Muscle layer of colon (tissue), 2 donors: ENCODE results near the gene PADI3.

Experiments
- H3K27ac ChIP-seq: one replicate; pipeline ENCODE4 v1.7.0; 2013; ENCODE audit warnings: low read depth, mild to moderate bottlenecking, low read length, moderate library complexity
- H3K27me3 ChIP-seq, 2 donors: one replicate each; pipeline ENCODE4 v1.7.0; 2013; ENCODE audit warnings: low read length in 2 of 2, mild to moderate bottlenecking in 2 of 2; ENCODE audit not compliant: insufficient read depth in 2 of 2, control insufficient read depth in 1 of 2
- H3K36me3 ChIP-seq: one replicate; pipeline ENCODE4 v1.7.0; 2013; ENCODE audit warnings: mild to moderate bottlenecking, low read length; ENCODE audit not compliant: insufficient read depth
- H3K4me1 ChIP-seq: one replicate; pipeline ENCODE4 v1.7.0; 2013; ENCODE audit warnings: mild to moderate bottlenecking, low read length; ENCODE audit not compliant: insufficient read depth
- H3K4me3 ChIP-seq, 2 donors: one replicate each; pipeline ENCODE4 v1.7.0; 2013; ENCODE audit warnings: low read length in 2 of 2, low read depth in 1 of 2, mild to moderate bottlenecking in 1 of 2, moderate library complexity in 1 of 2
- H3K9ac ChIP-seq: one replicate; pipeline ENCODE4 v1.7.0; 2013; ENCODE audit warnings: low read length
- H3K9me3 ChIP-seq: one replicate; pipeline ENCODE4 v1.7.0; 2013; ENCODE audit warnings: mild to moderate bottlenecking, low read length
- donor health status: abdominal sarcoma.
- donor health status: Adenocarcinoma of cecum.

PADI3 gene, protein sequence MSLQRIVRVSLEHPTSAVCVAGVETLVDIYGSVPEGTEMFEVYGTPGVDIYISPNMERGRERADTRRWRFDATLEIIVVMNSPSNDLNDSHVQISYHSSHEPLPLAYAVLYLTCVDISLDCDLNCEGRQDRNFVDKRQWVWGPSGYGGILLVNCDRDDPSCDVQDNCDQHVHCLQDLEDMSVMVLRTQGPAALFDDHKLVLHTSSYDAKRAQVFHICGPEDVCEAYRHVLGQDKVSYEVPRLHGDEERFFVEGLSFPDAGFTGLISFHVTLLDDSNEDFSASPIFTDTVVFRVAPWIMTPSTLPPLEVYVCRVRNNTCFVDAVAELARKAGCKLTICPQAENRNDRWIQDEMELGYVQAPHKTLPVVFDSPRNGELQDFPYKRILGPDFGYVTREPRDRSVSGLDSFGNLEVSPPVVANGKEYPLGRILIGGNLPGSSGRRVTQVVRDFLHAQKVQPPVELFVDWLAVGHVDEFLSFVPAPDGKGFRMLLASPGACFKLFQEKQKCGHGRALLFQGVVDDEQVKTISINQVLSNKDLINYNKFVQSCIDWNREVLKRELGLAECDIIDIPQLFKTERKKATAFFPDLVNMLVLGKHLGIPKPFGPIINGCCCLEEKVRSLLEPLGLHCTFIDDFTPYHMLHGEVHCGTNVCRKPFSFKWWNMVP

DNA sequence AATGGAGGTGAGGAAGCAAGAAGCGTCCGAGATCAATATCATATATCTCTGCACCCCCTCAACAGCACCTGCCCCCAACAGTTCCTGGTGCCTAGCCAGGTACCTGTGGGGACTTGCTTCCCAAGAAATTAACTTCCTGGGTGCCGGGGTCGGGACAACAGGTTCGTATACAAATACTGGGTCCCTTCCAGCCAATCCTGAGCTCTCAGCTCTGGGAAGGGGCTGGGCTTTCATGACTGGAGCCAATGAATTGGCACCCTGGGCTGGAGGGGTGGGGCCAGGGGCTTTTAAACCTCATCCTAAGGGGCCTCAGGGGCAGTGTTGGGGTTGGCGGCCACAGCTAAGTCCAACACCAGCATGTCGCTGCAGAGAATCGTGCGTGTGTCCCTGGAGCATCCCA, at the start of gene PADI3:
TSS of gene PADI3 (plus strand) at position 318 of the 400 bp plus-strand sequence. CDS start at position 358, 40 bp downstream.
- no peak within 1 kb of the TSS for H3K27ac ChIP-seq
- no peak within 1 kb of the TSS for H3K9ac ChIP-seq

DNA sequence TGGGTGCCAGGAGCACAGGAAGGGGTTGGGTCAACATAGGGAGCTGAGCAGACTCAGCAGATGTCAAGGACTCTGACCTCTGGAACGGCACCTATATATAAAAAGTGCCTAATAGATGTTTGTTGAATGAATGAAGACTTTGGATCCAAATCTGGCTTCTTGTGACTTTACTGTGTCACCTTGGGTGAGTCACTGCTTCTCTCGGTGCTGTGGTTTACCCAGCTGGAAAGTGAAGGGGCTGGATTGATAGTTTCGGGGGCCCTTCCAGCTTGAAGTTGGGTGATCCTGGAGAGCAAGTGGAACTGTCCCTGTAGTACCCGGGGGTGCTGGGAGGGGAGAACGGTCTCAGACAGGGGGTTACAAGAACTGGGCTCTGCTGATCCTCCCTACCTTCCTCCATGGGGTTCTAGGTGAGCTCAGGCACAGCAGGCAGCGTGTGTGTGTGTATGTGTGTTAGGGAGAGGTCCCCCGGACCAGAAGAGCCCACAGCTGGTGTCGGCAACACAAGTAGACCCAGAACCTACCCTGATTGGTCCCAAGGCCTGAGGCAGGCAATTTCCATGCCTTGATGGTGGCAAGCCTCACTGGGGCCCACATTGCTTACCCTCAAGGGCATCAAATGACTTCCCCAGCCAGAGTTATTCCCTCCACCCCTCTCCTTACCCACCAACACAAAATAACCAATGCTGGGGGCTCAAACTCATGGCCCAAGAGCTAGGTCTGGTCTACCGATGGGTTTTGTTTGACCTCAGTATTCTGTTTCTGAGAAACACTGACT, 49.4 kb upstream of the PADI3 start:
- Histone ChIP-seq H3K27me3 (no peaks in the 10 kb centered on the region), H3K9ac (no peak overlapping the region), H3K36me3 (no peaks in the 10 kb centered on the region), H3K4me1 (no peaks in the 10 kb centered on the region), H3K4me3 (no peak overlapping the region), H3K27ac (no peak overlapping the region), H3K9me3 (no peaks in the 10 kb centered on the region)

More for the DNA sequence above, at the start of gene PADI3:
- H3K9me3 ChIP-seq, result no peaks in the 10 kb centered on the region
- H3K27me3 ChIP-seq, result peaks cover 0 to 4% of the 10 kb centered on the region in 2 donors
- no peak within 1 kb of the TSS for H3K4me3 ChIP-seq
- H3K4me1 ChIP-seq, result no peaks in the 10 kb centered on the region
- no peaks in the 10 kb centered on the region for H3K36me3 ChIP-seq

DNA sequence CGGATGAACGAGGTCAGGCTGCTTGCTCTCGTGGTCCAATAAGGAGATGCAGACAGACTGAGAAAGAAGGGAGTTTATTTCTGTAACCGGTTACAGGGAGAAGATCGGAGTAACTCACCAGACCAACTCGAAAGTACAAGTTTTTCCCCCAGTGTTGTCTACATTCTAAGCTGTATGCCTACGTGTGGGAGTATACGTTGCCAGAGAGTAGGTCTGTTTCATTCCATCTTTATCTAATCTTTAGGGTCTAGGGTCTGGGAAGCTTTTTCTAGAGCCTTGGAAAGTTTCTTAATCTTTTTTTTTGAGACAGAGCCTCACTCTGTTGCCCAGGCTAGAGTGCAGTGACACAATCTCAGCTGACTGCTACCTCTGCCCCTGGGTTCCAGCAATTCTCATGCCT, 48.7 kb upstream of the PADI3 start:
- Histone ChIP-seq H3K4me1 (no peaks in the 10 kb centered on the region), H3K9me3 (no peaks in the 10 kb centered on the region), H3K27me3 (no peaks in the 10 kb centered on the region), H3K9ac (no peak overlapping the region), H3K27ac (no peak overlapping the region), H3K36me3 (no peaks in the 10 kb centered on the region), H3K4me3 (no peak overlapping the region)

DNA sequence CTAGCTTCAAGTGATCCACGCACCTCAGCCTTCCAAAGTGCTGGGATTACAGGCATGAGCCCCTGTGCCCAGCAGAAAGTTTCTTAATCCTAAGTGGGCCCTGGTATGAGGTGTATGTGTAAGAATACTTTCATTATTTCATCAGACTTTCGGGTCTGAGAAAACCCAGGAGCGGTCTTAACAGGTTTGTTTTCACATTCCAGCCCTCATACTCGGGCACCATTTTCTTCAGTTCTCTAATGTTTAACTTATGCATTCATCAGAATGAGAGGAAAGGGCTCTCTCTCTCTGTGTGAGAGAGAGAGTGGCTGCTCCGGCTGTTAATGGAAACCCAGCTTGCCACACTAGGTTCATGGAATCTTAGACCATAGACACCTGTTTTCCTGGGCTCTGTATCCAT, 48.1 kb upstream of the PADI3 start:
- H3K27ac ChIP-seq, result no peak overlapping the region
- no peak overlapping the region for H3K9ac ChIP-seq
- no peaks in the 10 kb centered on the region for H3K27me3 ChIP-seq
- H3K4me3 ChIP-seq, result no peak overlapping the region
- no peaks in the 10 kb centered on the region for H3K4me1 ChIP-seq
- H3K36me3 ChIP-seq, result no peaks in the 10 kb centered on the region
- no peaks in the 10 kb centered on the region for H3K9me3 ChIP-seq

DNA sequence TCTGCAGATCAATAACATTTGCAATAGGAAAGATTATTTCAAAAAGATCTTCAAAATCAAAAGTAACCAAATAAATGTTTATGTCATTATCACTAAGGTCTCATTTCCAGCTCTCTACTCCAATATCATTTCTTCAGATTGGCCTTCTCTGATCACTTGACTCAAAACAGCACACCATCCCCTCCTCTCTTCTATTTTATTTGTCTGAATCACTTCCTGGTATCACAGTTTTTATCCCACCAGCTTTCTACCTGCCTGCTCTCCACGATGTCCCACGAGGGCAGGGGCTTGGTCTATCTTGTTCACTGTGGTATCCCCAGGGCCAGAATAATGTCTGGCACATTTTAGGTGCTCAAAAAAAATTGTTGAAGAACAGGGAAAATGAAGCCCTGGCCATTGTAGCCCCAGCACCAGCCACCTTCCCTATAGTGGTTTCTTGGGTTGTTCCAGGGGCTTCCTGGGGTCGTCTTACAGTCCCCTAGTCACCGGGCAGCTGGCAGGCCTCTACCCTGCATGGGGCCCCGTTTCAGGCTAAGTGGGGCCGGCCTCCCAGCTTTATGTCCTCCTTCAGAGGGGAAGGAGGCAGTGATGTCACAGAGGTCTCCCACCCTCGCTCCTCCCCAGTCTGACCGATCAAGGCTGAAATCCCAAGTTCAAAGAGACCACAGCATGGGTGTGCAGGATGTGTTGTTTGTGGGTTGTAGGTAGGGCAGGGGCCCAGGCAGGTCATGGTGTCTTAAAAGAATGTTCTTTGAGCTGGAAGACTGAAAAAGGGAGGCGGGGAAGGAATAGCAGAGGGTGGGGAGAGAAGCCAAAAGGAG, 47.5 kb upstream of the PADI3 start:
- Histone ChIP-seq H3K36me3 (no peaks in the 10 kb centered on the region), H3K9me3 (no peaks in the 10 kb centered on the region), H3K27ac (no peak overlapping the region), H3K9ac (no peak overlapping the region), H3K27me3 (no peaks in the 10 kb centered on the region), H3K4me3 (no peak overlapping the region), H3K4me1 (no peaks in the 10 kb centered on the region)

DNA sequence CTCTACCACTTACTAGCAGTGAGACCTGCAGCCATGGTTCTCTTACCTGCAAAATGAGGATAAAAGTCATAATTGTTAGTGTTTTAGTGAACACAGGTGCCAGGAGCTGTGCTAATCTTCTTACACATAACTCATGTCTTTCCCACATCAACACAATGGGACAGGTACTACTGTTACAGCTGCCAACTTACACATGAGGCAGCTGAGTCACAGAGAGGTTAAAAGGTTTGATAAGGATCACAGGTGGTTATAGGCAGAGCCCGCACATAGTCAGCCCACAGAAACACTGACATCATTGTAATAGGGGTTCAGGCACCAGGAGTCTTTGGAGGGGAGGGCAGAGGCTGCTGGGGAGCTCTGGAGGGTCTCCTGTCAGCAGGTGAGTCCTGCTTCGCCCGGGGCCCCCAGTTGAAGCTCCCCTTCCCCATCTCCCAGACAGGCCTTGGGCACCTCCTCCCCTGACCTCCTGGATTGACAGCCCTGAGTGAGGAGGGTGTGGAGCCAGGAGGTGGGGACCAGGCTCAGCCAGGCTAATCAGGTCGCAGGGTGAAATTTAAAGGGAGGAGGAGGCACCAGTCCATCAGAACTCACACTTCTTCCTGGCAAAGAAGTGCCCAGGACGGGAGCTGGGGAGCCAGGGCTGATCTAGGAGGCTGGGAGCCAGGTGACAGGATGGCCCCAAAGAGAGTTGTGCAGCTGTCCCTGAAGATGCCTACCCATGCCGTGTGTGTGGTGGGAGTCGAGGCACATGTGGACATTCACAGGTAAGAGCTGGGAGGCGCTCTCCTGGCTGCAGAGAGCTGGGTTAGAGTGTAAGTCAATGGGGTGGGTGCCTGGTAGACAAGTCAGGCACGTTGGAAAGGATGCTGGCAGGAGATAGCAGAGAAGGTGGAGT, 44.1 kb upstream of the PADI3 start, which contains the start of gene PADI1:
TSS of gene PADI1 (plus strand) at position 583 of the 895 bp plus-strand sequence. CDS start at position 673, 90 bp downstream.
- Histone ChIP-seq H3K36me3 (no peaks in the 10 kb centered on the region), H3K4me3 (no peak within 1 kb of the TSS), H3K9ac (no peak within 1 kb of the TSS), H3K9me3 (no peaks in the 10 kb centered on the region), H3K27me3 (no peaks in the 10 kb centered on the region), H3K27ac (no peak within 1 kb of the TSS), H3K4me1 (no peaks in the 10 kb centered on the region)

DNA sequence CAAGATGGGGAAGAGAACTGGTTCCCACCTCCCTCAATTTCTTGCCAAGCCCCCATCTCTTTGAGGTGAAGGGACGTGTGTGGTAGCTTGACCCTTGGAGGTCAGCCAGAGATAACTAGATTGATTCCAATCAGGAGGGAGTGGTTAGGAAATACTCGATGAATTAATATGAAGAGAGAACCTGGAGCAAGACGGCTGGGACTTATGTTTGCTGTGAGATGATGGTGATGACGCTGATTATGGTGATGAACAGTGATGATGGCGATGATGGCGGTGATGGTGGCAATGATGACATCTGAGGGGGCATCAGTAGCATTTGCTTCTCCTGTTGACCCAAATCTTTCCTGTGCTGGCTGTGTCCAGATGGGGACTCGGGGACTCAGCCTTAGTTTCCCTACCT, 43.2 kb upstream of the PADI3 start:
- no peaks in the 10 kb centered on the region for H3K36me3 ChIP-seq
- H3K4me3 ChIP-seq, result no peak overlapping the region
- no peaks in the 10 kb centered on the region for H3K27me3 ChIP-seq
- H3K9ac ChIP-seq, result no peak overlapping the region
- H3K27ac ChIP-seq, result no peak overlapping the region
- no peaks in the 10 kb centered on the region for H3K4me1 ChIP-seq
- H3K9me3 ChIP-seq, result no peaks in the 10 kb centered on the region

DNA sequence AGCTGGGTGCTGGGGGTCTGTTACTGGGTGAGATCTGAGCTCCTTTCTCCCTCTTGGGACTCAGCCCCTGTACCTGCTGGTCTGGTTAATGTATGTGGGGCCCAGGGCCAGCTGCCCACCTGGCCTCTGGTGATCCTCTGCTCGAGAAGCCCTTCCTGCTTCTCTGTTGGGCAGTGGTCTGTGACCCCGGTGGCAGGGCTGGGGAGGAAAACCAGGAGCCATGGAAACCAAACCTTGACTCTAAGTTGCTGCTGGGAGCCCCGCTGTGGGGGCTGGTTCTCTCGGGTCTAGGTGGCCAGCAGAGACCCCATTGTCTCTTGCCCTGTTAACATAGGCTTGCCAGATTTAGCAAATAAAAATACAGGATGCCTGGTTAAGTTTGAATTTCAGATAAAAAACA, 42.7 kb upstream of the PADI3 start:
- H3K36me3 ChIP-seq, result no peaks in the 10 kb centered on the region
- H3K27ac ChIP-seq, result no peak overlapping the region
- no peak overlapping the region for H3K9ac ChIP-seq
- H3K4me1 ChIP-seq, result no peaks in the 10 kb centered on the region
- no peaks in the 10 kb centered on the region for H3K27me3 ChIP-seq
- H3K4me3 ChIP-seq, result no peak overlapping the region
- no peaks in the 10 kb centered on the region for H3K9me3 ChIP-seq

DNA sequence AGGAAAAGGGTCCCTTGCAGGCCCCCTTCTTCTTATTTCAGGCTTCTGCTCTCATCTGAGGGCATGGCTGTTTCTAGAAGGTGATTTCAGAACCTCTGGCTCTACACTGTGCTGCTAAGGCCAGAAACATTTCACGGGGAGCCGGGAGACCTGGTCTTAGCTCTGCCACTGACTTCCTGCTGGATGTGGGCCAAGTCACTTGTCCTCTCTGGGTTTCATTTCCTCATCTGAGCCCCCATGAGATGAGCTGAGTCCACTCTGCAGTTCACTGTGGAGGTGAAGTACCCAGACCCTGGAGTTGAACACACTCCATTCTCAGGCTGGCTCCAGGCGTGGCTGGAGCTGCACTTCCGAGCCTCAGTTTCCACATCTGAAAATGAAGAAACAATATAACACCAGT, 41.9 kb upstream of the PADI3 start:
- H3K27ac ChIP-seq, result no peak overlapping the region
- H3K9me3 ChIP-seq, result no peaks in the 10 kb centered on the region
- H3K36me3 ChIP-seq, result no peaks in the 10 kb centered on the region
- H3K4me1 ChIP-seq, result no peaks in the 10 kb centered on the region
- peaks cover 0 to 7% of the 10 kb centered on the region in 2 donors for H3K27me3 ChIP-seq
- no peak overlapping the region for H3K4me3 ChIP-seq
- no peak overlapping the region for H3K9ac ChIP-seq

DNA sequence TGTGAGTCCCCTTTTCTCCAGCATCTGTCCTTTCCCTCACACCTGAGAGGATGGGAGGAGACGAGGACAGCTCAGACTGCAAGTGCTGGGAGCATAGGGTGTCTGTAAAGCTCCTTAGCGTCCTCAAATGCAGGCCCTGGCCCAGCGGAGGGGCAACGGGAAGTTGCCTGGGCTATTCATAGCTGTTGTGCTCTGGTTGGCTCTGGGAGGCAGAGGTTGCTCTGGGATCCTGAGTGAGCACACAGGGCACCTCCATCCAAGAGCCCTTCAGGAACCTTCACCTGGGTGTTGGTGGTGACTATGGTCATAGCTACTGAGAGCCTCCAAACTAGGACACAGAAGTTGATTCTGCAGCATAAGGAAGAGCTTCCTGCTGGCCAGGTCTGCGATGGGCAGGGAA, 41.4 kb upstream of the PADI3 start:
- Histone ChIP-seq H3K4me3 (no peak overlapping the region), H3K27ac (no peak overlapping the region), H3K9ac (no peak overlapping the region), H3K27me3 (peaks cover 0 to 12% of the 10 kb centered on the region in 2 donors), H3K4me1 (no peaks in the 10 kb centered on the region), H3K9me3 (no peaks in the 10 kb centered on the region), H3K36me3 (no peaks in the 10 kb centered on the region)
